ENCODE data around the gene ARID5B. TPM values are rescaled to one million over a fixed set of nuclear protein-coding genes. Genes with fewer than 3 reads are reported as not detected.

ARID5B gene
- total RNA-seq, 1 donor, result 162 TPM

GRCh38 chr10:62037166-62037831, 135.8 kb downstream of the ARID5B start:
- DNase-seq (ENCODE audit: low read depth), result peak; percentile 90
- TF ChIP-seq, protein P1, sequence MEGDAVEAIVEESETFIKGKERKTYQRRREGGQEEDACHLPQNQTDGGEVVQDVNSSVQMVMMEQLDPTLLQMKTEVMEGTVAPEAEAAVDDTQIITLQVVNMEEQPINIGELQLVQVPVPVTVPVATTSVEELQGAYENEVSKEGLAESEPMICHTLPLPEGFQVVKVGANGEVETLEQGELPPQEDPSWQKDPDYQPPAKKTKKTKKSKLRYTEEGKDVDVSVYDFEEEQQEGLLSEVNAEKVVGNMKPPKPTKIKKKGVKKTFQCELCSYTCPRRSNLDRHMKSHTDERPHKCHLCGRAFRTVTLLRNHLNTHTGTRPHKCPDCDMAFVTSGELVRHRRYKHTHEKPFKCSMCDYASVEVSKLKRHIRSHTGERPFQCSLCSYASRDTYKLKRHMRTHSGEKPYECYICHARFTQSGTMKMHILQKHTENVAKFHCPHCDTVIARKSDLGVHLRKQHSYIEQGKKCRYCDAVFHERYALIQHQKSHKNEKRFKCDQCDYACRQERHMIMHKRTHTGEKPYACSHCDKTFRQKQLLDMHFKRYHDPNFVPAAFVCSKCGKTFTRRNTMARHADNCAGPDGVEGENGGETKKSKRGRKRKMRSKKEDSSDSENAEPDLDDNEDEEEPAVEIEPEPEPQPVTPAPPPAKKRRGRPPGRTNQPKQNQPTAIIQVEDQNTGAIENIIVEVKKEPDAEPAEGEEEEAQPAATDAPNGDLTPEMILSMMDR (IDR thresholded peaks at IDR 0.05; ENCODE audit: insufficient read depth, low read depth, low read length), result no peak
- no peak overlapping the region for H3K4me3 ChIP-seq (ENCODE audit: low read depth, low read length)

GRCh38 chr10:62037890-62038608, 136.6 kb downstream of the ARID5B start:
- DNase-seq (ENCODE audit: low read depth), result peak; percentile 70
- TF ChIP-seq, protein P1 (IDR thresholded peaks at IDR 0.05; ENCODE audit: insufficient read depth, low read depth, low read length), result no peak
- no peak overlapping the region for H3K4me3 ChIP-seq (ENCODE audit: low read depth, low read length)

DNA sequence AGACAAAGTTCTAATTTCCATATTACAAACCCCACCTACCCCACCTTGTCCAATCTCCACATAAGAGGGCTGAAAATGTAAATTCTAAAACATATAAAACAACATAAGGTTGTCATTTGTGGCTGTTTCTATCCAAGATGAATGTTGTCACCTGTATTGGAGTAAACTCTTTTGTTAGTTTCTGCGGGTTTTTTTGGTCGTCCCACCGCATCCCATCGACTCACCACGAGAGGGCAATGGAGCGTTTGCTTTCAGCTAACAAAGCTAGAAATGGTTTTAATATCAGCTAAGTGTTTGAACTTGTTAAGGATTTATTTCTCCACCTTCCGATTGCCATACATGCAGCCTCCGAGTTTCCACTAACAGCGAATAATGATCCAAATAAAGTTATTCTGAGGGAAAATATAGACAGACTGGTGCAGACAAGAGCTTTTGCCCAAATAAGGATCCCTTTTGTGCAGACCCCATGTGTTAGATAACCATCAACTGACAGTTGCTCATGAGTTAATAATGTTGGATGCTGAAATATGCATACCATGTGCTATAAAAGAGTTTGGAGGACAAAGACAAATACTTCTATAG, 137.2 kb downstream of the ARID5B start:
- peak; percentile 84 for DNase-seq (ENCODE audit: low read depth)
- peak overlapping the region; percentile 18 for H3K4me3 ChIP-seq (ENCODE audit: low read depth, low read length)

GRCh38 chr10:62039954-62040353, 138.5 kb downstream of the ARID5B start:
- TF ChIP-seq, protein P1 (IDR thresholded peaks at IDR 0.05; ENCODE audit: insufficient read depth, low read depth, low read length), result no peak
- H3K4me3 ChIP-seq (ENCODE audit: low read depth, low read length), result no peak overlapping the region
- DNase-seq (ENCODE audit: low read depth), result no peak

More for the DNA sequence above, 137.2 kb downstream of the ARID5B start:
- TF ChIP-seq, protein P1 (IDR thresholded peaks at IDR 0.05; ENCODE audit: insufficient read depth, low read depth, low read length), result peak; percentile 84

DNA sequence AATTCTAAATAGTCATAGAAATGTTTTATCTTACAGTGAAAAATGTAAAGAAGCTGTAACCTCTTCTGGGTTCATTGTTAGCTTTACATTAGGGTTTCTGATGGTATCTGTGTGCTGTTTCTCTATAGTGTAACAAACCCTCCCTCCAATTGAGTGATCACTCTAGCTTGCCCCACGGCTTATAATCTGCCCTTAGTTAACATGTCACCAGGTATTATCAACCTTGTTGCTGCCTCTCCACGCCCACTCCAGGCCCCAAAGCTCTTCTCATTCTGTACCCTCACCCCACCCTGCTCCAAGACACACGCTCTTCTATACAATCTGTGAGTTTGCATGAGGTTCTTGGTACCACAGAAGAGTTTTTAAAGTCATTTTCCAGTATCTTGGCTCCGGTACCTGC, 139.4 kb downstream of the ARID5B start:
- DNase-seq (ENCODE audit: low read depth), result no peak
- H3K4me3 ChIP-seq (ENCODE audit: low read depth, low read length), result no peak overlapping the region
- TF ChIP-seq, protein P1 (IDR thresholded peaks at IDR 0.05; ENCODE audit: insufficient read depth, low read depth, low read length), result no peak

- TF ChIP-seq, protein P1 (IDR thresholded peaks at IDR 0.05; ENCODE audit: insufficient read depth, low read depth, low read length), result no peak
- DNase-seq (ENCODE audit: low read depth), result peak; percentile 62
- H3K4me3 ChIP-seq (ENCODE audit: low read depth, low read length), result no peak overlapping the region
These were observed 142.0 kb downstream of the ARID5B start for GRCh38 chr10:62043421-62044021.

All from fibroblast of villous mesenchyme (primary cell).